ENCODE measurements around the gene FGD1. TPM values are rescaled to one million over a fixed set of nuclear protein-coding genes. Genes with fewer than 3 reads are reported as not detected.

The FGD1 gene
- total RNA-seq, 1 donor from 2014 or later: 6.3 TPM

DNA sequence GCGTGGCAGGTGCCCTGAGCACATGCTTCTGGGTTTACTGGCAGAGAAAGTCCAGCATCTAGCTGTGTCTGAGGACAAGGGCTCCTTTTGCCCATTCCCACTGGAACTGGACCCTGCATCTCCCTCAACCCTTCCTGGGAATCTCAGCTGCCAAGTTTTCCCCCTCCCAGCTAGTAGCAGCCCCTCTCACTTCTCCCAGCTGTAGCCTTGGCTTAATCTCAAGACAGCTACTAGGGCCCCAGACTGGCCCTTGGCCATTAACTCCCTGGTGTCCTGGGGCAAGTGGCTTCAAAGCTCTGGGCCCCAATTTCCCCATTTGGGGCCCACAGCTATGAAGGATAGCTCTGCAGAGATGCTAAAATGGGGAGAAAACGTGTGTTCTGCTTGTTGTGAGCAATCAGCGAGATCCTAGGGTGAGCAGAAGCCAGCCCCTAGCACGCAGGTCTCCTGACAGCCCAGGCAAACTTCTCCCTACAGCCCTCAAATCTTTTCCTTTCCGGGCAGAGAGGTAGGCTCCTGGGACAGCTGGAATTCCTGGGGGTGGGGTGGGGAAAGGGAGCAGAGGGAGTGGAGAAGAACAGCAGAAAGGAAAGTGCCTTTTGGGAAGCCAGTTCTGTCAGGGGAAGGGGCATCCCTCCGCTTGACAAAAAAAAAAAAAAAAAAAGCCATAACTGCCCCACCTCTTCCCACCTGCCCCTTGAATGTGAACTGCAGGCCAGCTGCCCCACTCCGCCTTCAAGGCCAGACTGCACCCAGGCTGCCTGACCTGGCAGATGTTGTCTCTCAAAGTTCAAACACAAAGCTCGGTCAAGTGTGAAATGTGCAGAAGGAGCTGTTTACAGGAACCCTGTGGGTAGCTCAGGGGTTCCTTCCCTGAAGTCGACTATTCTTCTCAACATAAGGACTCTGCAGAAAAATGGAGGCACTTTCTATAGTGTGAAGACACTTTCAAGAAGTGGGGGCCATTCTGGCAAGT lies 16.6 kb downstream of the FGD1 start:
- intact Hi-C loops (cut with micrococcal nuclease): no loop called here
- ATAC-seq (no peak), DNase-seq (no peak)

DNA sequence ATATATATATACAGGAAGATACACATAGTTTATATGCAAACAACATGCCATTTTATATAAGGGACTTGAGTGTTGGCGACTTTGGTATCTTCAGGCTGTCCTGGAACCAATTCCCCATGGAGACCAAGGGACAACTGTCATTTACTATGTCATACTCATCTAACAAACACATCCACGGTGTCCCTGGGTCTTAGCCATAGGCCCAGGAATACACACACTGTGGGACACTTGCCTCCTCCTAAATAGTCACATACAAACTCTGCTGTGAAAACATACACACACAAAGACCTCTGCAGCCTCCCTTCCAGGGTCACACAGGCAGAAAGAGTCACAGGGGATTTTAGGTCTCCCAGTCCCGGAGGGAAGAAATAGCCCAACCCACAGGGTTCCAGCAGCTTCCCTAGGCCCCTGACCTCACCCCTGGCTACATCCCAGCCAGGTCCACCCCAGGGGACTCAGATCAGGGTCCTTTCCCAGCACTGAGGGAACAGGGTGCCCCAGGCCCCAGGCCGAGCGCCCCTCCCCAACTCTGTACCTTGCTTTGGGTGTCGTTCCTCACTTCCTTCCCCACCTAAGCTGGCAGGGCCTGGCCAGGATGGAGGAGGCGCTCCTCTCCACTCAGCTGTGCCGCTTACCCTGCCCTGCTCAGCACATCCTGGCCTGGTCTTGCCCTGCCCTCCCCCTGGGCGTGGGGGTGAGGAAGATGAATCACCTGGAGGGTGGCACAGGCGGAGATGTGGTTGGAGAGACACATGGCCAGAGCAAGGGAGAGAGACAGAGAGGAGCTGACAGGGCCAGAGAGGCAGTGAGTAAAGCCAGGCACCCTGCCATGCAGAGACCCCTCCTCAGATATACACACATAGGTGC lies 21.8 kb downstream of the FGD1 start:
- ATAC-seq (peak; percentile 63), DNase-seq (no peak)
- intact Hi-C loops (cut with micrococcal nuclease): no loop called here

DNA sequence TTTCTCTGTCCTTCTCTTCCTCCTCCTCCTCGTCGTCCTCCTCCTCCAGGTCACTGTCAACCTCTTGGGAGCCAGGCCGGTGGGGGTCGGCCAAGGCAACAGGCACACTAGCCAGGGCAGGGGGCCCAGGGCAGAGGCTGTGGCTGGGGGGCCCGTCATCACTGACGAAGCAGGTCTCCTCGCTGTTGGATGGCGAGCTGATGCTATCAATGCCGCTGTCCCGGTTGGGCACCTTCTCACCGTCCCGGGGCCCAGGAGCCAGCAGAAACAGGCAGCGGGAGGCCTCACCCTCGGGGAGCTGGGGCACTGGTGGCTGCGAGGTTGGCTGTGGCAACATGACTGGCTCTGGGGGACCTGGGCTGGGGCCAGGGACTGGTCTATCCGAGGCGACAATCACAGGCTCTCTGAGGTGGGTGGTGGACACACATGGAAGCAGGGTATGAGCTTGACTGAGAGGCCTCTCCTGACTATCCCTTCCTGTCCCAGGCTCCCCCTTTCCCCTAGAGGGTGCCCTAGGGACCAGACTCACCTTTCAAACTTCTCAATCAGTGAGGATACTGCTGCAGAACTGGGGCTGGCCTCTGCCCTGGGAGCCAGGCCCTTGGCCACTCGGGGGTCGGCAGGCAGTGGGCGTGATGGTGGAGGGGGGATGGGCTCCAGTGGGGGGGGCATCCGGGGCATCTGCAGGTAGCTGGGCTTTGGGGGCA lies 25.8 kb downstream of the FGD1 start:
- ATAC-seq: no peak
- no peak for DNase-seq
- intact Hi-C loops (cut with micrococcal nuclease): no loop called here

DNA sequence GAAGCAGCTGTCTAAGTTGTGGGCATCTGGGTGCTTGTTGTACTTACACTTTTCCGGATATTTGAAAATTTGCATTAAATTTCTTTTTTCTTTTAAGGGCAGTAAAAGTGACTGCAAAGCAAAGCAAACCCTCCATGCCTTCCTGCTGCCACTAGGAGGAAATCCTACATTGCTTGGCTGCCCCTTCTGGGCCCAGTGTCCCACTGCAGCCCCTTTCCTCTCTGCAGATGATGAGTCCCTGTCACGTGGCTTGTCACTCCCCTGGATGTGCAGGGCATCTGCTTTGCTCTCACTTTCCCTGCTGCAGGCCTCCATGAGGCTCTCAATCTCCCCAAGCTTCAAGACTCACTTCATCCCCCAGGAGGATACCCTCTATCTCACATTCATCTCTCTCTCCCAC lies 43.1 kb downstream of the FGD1 start:
- intact Hi-C loops (cut with micrococcal nuclease): no loop called here
- ATAC-seq: no peak
- no peak for DNase-seq

DNA sequence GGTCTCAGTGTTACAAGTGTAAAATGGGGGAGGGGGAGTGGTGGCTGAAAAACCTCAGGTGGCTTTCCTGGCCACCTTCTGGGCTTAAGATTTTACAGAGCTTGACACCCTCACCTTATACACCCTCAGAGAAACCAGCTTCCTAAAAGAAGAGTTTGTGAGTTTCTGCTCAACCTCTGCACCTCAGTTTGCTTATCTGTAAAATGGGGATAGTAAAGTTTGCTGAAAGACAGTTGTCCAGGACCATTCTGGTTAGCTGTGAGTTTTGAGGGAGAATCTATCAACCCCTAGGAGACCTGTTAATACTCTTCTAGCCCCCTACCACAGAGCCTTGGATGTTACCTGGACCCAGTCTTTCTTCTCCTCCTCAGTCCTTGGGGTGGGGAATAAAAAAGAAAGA lies 46.1 kb downstream of the FGD1 start:
- ATAC-seq: no peak
- intact Hi-C loops (cut with micrococcal nuclease): no loop called here
- DNase-seq: no peak

DNA sequence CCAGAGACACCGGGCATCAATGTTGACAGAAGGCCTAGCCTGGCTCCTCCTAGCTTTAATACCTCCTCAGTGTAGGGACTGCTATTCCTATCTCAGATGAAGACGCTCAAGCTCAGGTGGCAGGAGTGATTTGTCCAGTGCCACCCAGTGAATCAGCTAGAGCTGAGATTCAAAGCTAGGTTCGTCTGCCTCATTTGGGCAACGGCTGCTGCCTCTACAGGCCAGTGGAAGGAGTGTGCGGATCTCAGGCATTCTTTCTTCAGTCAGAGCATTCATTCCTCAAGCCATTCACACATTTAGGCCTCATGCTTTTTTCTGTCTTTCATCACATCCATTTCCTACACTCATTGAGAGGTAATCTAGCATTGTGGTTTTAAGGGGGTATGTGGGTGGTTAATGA lies 48.6 kb downstream of the FGD1 start:
- no peak for ATAC-seq
- no peak for DNase-seq
- intact Hi-C loops (cut with micrococcal nuclease): no loop called here

DNA sequence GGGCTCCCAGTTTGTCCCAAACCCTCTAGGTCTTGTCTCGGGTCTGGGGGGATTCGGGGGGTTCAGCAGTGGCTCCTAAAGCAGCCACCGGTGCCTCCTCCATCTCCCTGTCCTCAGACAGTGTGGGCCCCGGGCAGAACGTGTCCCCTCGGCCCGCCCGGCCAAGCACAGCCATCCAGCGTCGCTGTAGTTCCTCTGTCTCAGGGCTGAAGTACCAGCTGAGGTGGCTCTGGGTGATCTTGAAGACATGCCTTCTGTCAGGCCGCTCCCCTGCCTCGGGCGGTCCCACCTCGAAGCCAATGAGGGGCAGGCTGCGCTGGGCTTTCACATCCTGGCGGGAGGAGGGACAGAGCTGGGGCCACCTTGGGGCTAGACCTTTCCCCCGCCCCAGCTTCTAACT lies 50.0 kb downstream of the FGD1 start:
- intact Hi-C loops (cut with micrococcal nuclease): no loop called here
- DNase-seq (no peak), ATAC-seq (no peak)

DNA sequence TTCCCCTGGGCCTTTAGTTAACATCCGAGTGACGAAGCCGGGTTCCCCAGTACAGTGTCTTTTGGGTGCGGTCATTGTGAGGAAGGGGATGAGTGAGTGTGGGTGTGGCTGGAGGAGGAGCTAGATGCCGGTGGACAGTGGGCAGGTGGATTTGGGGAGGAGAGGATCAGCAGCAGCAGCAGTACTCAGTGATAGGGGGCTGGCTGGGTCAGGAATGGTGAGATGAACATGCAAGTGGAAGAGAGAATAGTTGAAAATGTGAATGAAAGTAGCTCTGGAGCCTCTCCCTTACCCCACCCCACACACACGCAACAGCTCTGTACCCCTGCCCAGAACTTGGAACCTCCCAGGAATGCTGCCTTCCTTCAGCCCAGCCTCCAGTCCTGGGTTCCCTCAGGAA lies 51.3 kb downstream of the FGD1 start:
- ATAC-seq (no peak), DNase-seq (no peak)
- intact Hi-C loops (cut with micrococcal nuclease): no loop called here

DNA sequence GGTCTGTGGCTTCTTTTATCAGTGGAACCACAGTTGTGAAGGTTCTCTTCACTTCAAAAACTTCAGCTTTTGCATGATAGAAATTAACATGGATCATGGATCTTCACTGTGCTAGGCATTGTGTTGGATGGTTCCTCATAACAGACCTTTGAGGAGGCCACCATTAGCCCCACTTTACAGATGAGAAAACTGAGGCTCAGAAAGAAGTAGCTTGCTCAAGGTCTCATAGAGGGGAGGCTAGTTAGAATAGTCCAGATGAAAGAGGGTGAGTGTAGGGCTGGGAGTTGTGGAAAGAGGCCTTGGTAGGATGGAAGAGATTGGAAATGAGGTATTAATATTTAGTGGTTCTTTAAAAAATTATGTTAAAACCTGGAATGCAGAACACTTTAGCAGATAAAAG lies 53.2 kb downstream of the FGD1 start:
- intact Hi-C loops (cut with micrococcal nuclease): no loop called here
- DNase-seq (no peak), ATAC-seq (no peak)

DNA sequence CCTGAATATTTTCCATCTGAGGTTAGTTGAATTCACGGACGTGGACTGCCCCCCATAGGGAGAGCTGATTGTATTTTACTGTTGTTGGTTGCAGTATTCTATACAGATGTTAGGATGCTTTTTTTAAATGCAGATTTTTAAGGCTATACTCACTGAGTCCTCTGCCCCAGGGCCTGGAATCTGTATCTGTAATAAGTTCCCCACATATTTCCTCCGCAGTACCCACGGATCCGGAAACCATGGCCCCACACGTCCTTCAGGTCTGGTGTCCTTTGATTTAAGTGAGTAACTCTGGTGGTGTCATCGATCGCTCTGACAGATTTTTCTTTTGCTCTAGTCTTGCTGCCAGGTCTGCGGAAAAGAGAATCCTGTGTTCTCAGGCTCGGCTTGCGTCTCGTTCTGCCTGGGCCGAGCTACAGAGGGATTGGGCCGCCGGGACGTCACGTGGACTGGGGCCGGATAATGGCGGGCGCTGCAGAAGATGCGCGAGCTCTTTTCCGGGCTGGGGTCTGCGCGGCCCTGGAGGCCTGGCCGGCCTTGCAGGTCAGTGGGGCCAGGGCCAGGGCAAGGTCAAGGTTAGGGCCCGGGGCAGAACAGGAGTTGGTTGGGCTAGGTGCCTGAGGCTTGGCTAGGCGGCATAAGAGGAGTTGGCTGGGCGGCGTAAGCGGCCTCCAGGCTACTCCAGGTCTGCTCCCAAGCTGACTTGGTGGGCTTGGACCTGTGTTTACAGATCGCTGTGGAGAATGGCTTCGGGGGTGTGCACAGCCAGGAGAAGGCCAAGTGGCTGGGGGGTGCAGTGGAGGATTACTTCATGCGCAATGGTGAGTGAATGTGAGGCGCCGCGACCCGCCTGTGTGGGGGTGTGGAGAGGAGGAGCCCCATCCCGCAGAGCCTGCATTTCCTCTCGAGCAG lies 55.8 kb downstream of the FGD1 start, which contains the start of gene TSR2:
TSR2 (plus strand) TSS at position 445 of the 912 bp plus-strand sequence; CDS start at position 463, 18 bp downstream.
- peak; percentile 85 for DNase-seq
- intact Hi-C loops (cut with micrococcal nuclease): no loop called here
- ATAC-seq: peak; percentile 100

DNA sequence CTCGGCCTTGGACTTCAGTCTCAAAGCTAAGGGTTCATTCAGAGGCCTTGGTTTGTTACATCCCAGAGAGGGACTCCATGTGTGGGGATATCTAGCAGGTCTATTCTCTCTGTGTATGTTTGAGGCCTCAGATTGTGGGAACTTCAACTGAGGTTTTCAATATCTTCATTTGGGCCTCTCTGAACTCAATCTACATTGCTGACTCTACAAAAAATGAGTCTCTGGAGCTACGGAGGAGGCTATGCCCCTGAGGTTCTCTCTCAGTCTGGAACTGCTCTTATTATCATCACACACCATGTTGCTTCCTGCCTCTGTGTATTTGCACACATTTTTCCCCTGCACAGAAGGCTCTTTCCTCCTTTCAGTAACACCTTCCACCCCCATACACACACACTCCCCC lies 60.9 kb downstream of the FGD1 start:
- intact Hi-C loops (cut with micrococcal nuclease): no loop called here
- DNase-seq: no peak
- ATAC-seq: no peak

DNA sequence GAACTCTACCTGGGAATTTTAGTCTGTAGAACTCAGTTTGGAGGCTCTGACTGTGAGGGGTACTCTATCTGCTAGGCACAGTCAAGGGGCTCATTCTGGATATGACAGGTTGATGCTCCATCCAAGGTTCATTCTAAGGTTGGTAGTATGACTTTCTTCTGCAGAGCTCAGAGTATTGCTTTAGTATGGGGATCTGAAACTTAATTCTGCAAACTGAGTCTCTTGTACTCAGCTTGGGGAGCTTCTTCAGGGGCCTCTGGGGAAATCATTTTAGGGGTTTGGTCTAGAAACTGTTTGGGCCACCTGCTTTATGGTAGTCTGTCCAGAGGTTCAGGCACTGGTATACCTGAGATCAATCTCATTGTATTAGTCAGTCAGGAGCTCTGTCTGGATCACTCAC lies 65.5 kb downstream of the FGD1 start:
- DNase-seq: no peak
- intact Hi-C loops (cut with micrococcal nuclease): no loop called here
- no peak for ATAC-seq

DNA sequence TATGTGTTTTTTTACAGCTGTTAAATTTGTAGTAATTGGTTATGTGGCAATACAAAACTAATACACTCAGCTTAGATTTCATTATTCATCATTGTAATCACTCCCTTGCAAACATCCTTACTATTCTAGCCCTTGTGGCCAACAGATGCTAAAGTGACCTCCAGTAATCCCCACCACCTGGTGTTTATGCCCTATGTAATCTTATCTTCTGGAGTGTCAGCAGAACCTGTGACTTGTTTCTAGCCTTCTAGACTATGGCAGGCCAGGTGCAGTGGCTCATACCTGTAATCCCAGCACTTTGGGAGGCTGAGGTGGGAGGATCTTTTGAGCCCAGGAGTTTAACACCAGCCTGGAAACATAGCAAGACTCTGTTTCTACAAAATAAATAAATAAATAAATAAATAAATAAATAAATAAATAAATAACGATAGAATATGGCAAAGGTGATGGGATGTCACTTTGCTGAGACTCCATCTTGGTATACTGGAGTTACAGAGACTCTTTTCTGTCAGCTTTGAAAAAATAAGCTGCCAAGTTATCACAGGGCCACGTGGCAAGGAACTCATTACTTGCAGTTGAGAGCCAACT lies 68.1 kb downstream of the FGD1 start:
- no peak for DNase-seq
- no peak for ATAC-seq
- intact Hi-C loops (cut with micrococcal nuclease): no loop called here

DNA sequence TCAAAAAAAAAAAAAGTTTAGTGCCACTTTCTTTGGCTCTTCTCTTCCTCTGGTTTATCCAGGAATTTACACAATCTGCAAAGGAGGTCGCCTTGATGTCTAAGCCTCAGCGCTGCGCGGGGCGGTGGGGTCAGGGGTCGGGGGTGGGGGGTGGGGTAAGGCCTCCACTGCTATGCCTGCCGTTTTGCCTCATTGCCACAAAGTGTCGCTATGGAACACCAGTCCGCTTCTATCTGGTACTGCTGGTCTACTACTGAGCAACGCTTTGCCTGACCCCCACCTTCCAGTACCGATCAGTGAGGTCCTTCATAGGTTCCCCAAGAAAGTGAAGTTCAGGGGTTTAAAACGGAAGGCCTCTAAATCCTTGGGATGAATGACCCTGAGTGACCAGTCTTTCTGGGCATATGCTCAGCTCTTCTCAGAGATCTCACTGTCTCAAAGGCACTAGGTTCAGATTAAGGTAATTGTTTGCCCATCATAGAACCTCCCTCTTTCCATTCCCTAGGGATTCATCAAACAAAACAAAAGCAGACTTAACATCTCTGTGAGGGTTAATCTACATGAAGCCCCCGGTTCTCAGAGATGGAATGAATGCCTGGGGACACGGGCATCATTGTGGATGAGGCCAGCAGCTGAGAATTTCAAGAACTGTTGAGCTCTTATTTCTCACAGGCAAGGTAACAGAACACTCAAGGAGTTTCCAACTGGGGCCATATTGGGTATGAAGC lies 72.7 kb downstream of the FGD1 start:
- intact Hi-C loops (cut with micrococcal nuclease): no loop called here
- DNase-seq (no peak), ATAC-seq (no peak)

DNA sequence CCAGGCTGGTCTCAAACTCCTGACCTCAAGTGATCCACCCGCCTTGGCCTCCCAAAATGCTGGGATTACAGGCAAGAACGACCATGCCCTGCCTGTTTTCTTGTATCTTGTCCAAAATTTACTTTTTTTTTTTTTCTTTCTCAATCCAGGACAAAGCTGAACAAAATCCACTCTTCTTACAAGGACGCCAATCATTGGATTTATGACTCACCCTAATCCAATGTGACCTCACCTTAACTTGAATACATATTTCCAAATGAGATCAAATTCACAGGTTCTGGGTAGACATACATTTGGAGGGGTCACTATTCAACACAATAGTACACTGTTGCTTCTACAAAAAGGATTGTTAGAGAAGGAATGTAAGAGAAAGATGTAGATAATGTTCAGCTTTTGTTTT lies 73.9 kb downstream of the FGD1 start:
- intact Hi-C loops (cut with micrococcal nuclease): no loop called here

DNA sequence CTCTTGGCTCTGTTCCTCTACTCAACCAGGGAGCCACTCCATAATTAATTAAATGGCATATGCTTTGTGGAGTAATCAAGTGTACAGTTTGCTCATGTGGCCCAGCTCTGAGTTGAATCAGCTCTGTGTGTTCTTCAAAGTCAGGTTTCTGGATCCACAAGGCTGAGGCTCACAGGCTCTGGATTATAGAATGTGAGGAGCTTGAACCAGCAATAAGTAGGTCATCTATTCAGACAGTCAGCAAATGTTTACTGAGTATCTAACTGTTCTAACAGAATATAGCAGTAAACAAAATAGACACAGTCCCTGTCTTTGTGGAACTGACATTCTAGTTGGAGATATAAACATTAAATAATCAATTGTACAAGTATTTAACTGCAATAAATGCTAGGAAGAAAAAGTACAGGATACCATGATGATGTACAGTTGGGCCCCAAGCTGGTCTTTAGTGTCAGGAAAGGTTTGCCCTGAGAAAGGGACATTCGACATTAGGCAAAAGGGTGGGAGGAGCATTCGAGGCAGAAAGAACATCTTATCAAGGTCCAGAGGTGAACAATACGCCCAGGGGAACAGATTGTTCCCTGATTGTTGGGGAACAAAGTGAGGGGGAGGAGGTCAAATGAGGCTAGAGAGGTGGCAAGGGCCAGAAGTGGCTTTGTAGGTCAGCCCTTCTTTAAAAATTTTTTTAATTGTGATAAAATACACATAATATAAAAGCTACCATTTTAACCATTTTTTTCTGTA lies 76.3 kb downstream of the FGD1 start:
- intact Hi-C loops (cut with micrococcal nuclease): no loop called here
- ATAC-seq: peak; percentile 93
- no peak for DNase-seq

More for the DNA sequence above, 73.9 kb downstream of the FGD1 start:
- no peak for ATAC-seq
- DNase-seq: no peak

DNA sequence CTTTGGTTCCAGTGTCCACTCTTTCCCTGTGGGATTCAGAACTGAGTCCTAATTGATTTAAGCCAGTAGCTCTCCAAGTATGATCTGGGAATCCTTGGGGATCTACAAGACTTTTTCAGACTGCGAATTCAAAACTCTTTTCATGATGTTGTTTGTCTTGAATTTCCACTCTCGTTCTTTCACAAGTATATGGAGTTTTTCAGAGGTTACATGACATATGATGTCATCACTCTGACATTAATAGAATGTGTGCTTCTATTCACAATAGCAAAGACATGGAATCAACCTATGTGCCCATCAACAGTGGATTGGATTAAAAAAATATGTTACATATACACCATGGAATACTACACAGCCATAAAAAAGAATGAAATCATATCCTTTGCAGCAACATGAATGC lies 79.1 kb downstream of the FGD1 start:
- ATAC-seq: no peak

More for the DNA sequence above, 79.1 kb downstream of the FGD1 start:
- intact Hi-C loops (cut with micrococcal nuclease): no loop called here
- no peak for DNase-seq

Measured in left ventricle myocardium superior (tissue), 1 donor.